Activated T-helper 2 cell treated with anti-CD3 and anti-CD28 coated beads, Interferon-gamma antibody, Interleukin-2, Interleukin-4, amounts not matched to agents 10 μg/mL and 5 μg/mL and 100 μg/mL, durations not matched to agents 14 hours and 24 hours and 36 hours (primary cell): ENCODE measurements around the gene DCX. TPM values are rescaled to one million over a fixed set of nuclear protein-coding genes. Genes with fewer than 3 reads are reported as not detected.

ENCODE experiments used
- DNase-seq: peaks from one replicate; pipeline ENCODE4 v3.0.0; 2021; ENCODE audit warnings: low spot score
- H3K27ac Mint-ChIP-seq: one replicate; pipeline ENCODE4 v1.8.0; 2021; ENCODE audit warnings: mixed read lengths
- H3K27me3 Mint-ChIP-seq: one replicate; pipeline ENCODE4 v1.8.0; 2021; ENCODE audit warnings: low read depth, mixed read lengths
- H3K36me3 Mint-ChIP-seq: one replicate; pipeline ENCODE4 v1.8.0; 2021; ENCODE audit warnings: low read depth, mixed read lengths
- H3K4me1 Mint-ChIP-seq: one replicate; pipeline ENCODE4 v1.8.0; 2021; ENCODE audit warnings: low read depth, mixed read lengths
- H3K4me3 Mint-ChIP-seq: one replicate; pipeline ENCODE4 v1.8.0; 2021; ENCODE audit warnings: low read depth, mild to moderate bottlenecking, moderate library complexity, mixed read lengths
- H3K9me3 Mint-ChIP-seq: one replicate; pipeline ENCODE4 v1.8.0; 2021; ENCODE audit warnings: mixed read lengths
- intact Hi-C: fragments of 100-400 bp; cut with micrococcal nuclease; formaldehyde crosslinking; loops from one replicate; pipeline ENCODE4 v1.15.1; 2023
- total RNA-seq: library from RNA; stranded (reverse); gene quantifications from 2 replicates; pipeline ENCODE4 v1.2.3, GENCODE V29; 2022

DCX gene
- total RNA-seq, 1 donor from 2014 or later: not detected

DNA sequence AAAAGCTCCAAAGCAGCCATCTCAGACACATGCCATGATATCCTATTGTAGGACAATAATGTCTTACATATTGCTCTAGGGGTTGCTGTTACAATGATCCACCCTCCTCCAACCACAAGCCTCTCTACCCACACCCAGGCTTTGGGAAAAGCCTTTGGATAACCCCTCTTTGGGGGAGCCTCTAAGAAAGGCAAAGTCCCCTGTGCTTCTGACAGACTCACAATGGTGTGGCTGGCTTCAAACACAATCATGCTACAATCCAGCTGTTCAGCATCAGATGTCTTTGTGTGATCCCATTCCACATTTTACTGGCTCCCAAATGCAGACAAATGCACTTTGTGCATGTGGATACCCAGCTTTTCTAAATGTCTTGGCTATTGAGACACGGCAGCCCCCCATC lies 75.9 kb downstream of the DCX start:
- H3K27ac Mint-ChIP-seq: no peak overlapping the region
- H3K4me1 Mint-ChIP-seq: no peaks in the 10 kb centered on the region
- DNase-seq: no peak
- no peaks in the 10 kb centered on the region for H3K9me3 Mint-ChIP-seq
- H3K36me3 Mint-ChIP-seq: no peaks in the 10 kb centered on the region
- H3K4me3 Mint-ChIP-seq: no peak overlapping the region
- intact Hi-C loops: no loop called here
- no peaks in the 10 kb centered on the region for H3K27me3 Mint-ChIP-seq

DNA sequence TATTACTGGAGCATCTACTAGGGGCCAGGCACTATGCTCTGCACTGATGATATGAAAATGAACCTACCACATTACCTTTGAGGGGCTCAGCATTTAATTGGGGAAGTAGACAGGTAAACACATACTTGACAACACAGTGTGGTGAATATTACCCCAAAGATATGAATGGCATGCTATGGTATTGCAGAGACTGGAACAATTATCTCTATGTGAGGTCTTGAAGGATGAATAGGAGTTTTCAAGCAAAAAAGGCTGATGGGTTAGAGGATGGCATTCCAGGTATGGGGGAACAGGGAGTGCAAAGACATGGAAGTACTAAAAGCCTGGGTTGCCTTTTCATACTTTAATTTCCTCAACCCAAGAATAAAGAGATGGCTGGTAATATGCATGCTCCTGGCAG lies 82.6 kb downstream of the DCX start:
- Mint-ChIP-seq H3K27me3 (no peaks in the 10 kb centered on the region), H3K36me3 (no peaks in the 10 kb centered on the region), H3K4me3 (no peak overlapping the region), H3K9me3 (no peaks in the 10 kb centered on the region), H3K27ac (no peak overlapping the region), H3K4me1 (no peaks in the 10 kb centered on the region)
- DNase-seq: no peak
- intact Hi-C loops: no loop called here

DNA sequence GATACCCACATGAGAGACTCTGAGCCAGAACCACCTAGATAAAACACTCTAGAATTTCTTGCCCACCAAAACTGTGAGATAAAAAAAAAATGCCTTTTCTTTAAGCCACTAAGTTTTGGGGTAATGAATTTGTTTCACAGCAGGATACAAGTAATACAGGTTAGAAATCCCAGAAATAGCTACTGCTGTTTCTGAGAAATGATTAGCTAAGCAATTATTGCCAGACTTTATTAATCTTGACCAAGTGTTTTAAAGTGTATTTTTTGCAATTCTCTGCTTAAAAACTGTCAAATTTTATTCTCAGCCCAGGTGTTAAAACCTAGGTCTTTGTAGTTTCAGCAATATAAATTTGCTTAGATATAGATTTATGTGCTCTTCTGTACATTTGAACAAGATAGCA lies 83.1 kb downstream of the DCX start:
- Mint-ChIP-seq H3K27ac (no peak overlapping the region), H3K9me3 (no peaks in the 10 kb centered on the region), H3K36me3 (no peaks in the 10 kb centered on the region), H3K4me1 (no peaks in the 10 kb centered on the region), H3K4me3 (no peak overlapping the region), H3K27me3 (no peaks in the 10 kb centered on the region)
- intact Hi-C loops: no loop called here
- DNase-seq: no peak

DNA sequence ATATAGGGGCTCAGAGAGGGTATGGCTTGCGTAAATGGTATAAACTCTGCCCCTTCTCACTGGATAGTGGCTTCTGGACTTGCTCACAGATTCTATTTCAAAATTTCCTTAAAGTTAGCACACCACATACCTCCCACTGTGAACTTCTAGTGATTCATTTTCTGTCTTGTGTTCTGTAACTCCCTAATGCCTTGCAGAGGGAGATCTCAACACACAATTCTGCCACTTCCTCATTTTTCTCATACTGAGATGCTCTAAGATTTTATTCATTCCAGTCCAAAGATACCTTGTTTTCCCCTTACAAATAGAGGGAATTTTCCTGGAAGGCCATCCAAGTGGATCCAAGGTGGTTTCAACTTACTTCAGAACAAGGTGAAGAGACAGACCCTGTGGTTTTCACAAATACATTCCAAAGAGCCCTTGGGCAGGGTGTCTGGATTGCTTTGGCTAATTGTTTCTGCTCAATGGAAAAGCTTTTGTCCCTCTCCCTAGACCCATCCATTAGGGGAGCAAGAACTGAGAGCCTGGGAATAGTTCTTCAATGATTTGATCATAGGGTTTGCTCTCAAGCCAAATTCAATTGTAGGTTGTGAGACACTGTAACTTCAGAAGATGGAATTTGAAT lies 89.6 kb downstream of the DCX start:
- Mint-ChIP-seq H3K4me3 (no peak overlapping the region), H3K27ac (no peak overlapping the region), H3K4me1 (no peaks in the 10 kb centered on the region)

DNA sequence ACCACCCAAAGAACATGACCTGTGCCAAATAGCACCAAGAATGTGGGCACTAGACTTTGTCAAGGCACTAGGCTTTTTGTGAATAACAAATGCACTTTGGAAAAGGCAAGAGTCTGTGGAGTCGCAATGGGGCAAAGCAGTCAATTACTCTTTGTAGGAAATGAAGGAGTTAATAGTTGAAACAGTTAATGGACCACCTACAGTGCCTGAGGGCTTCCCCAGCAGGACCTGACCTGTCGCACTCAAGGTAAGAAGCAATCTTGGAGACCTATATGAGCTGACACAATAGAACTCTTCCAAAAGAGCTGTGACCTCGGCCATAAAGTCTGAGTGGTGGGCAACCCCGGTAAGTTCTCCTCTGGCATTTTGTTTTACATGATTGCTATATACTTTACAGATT lies 92.5 kb downstream of the DCX start:
- intact Hi-C loops: no loop called here
- no peaks in the 10 kb centered on the region for H3K36me3 Mint-ChIP-seq
- no peak overlapping the region for H3K4me3 Mint-ChIP-seq
- no peaks in the 10 kb centered on the region for H3K9me3 Mint-ChIP-seq
- no peaks in the 10 kb centered on the region for H3K27me3 Mint-ChIP-seq
- H3K4me1 Mint-ChIP-seq: no peaks in the 10 kb centered on the region
- DNase-seq: no peak
- H3K27ac Mint-ChIP-seq: no peak overlapping the region

More for the DNA sequence above, 89.6 kb downstream of the DCX start:
- Mint-ChIP-seq H3K27me3 (no peaks in the 10 kb centered on the region), H3K36me3 (no peaks in the 10 kb centered on the region), H3K9me3 (no peaks in the 10 kb centered on the region)
- intact Hi-C loops: no loop called here
- no peak for DNase-seq

DNA sequence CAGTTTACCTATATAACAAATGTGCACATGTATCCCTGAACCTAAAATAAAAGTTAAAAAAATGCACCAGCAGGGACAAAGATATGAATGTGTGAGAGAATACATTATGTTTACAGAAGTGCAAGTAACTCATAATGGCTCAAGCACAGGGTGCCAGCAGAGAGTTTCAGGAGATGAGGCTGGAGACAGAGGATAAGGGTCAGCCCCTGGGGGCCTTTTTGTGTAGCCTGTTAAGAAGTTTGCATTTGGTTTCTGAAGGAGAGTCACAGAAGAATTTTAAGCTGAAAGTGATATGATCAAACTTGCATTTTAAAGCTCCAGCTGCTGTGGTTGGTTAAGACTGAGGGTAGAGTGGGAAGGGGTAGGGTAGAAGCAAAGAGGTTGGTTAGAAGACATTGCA lies 93.1 kb downstream of the DCX start:
- Mint-ChIP-seq H3K36me3 (no peaks in the 10 kb centered on the region), H3K9me3 (no peaks in the 10 kb centered on the region), H3K4me1 (no peaks in the 10 kb centered on the region), H3K4me3 (no peak overlapping the region), H3K27me3 (no peaks in the 10 kb centered on the region), H3K27ac (no peak overlapping the region)
- intact Hi-C loops: no loop called here
- no peak for DNase-seq

DNA sequence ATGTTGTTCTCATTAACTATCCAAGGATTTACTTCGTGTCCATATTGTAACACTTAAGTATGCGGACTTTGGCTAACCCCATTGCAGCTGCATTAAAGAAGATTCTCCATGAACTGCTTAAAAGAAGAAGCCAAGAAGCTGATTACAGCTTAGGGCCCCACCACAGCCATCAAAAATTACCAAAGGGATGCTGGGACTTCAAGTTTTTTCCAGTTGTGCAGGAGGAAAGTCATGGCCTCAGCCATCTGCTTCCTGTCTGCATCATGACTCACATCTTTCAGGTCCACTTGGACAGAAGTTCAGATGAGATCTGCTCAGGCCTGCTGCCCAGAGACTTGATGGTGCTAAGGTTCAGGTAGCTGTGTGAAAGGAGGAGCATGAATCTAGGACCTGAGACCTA lies 102.9 kb downstream of the DCX start:
- Mint-ChIP-seq H3K27ac (no peak overlapping the region), H3K4me1 (no peaks in the 10 kb centered on the region), H3K36me3 (no peaks in the 10 kb centered on the region), H3K4me3 (no peak overlapping the region), H3K9me3 (no peaks in the 10 kb centered on the region), H3K27me3 (no peaks in the 10 kb centered on the region)
- intact Hi-C loops: no loop called here
- no peak for DNase-seq

DNA sequence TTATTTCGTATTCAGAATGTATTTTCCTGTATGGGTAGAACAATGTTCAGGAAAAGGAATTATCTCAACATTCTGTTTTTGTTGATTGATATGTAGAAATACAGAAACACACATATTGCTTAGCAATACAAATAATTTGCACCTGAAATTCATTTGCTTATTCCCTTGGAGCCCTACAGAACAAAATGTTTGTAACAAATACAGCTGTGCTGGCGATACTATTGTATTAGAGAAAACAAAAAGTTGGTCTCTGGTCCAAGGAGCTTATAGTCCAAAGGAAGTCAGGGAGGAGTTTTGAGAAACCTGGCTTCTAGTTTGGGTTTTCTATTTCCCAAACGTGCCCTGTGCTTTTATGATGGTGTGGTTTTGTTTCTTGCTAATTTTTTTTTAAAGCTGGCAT lies 104.0 kb downstream of the DCX start:
- Mint-ChIP-seq H3K27me3 (no peaks in the 10 kb centered on the region), H3K4me1 (no peaks in the 10 kb centered on the region)

DNA sequence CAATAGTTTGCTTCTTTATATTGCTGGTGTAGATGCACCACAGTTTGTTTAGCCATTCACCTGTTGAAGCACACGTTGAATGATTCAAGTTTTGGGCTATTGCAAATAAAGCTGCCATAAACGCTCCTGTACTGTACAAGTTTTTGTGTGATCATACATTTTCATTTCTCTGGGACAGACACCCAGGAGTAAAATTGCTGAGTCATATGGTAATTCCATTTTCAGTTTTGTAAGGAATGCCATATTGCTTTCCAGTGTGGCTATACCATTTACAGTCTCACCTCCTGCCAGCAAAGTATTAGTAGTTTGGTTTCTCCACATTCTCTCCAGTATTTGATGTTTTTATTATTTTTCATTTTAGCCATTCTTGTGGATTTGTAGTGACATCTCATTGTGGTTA lies 109.7 kb downstream of the DCX start:
- Mint-ChIP-seq H3K36me3 (no peaks in the 10 kb centered on the region), H3K4me1 (no peaks in the 10 kb centered on the region), H3K27me3 (no peaks in the 10 kb centered on the region), H3K27ac (no peak overlapping the region), H3K4me3 (no peak overlapping the region), H3K9me3 (no peaks in the 10 kb centered on the region)
- DNase-seq: no peak
- intact Hi-C loops: no loop called here

More for the DNA sequence above, 104.0 kb downstream of the DCX start:
- no peaks in the 10 kb centered on the region for H3K36me3 Mint-ChIP-seq
- no peak overlapping the region for H3K4me3 Mint-ChIP-seq
- intact Hi-C loops: no loop called here
- no peak overlapping the region for H3K27ac Mint-ChIP-seq
- H3K9me3 Mint-ChIP-seq: no peaks in the 10 kb centered on the region
- no peak for DNase-seq

DNA sequence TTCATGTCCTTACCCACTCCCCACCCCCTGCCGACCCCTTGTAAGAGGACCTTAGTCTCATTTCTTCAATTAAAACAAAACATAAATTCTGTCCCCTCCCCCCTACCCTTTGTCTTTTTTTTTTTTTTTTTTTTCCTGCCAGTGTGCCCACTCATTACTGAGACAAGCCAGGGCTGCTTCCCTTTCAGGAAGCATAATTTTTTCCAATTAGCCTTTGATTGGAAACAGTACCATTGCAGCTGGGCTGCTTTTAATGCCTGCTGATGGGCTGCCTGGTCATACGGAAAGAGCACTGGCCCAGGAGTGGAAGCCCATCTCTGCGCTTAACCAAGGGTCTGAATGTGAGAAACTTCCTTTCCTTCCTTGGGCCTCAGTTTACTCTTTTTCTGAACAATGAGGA lies 123.2 kb downstream of the DCX start:
- intact Hi-C loops: no loop called here
- Mint-ChIP-seq H3K9me3 (no peaks in the 10 kb centered on the region), H3K36me3 (no peaks in the 10 kb centered on the region), H3K4me3 (no peak overlapping the region), H3K27me3 (no peaks in the 10 kb centered on the region), H3K27ac (no peak overlapping the region), H3K4me1 (no peaks in the 10 kb centered on the region)
- no peak for DNase-seq

DNA sequence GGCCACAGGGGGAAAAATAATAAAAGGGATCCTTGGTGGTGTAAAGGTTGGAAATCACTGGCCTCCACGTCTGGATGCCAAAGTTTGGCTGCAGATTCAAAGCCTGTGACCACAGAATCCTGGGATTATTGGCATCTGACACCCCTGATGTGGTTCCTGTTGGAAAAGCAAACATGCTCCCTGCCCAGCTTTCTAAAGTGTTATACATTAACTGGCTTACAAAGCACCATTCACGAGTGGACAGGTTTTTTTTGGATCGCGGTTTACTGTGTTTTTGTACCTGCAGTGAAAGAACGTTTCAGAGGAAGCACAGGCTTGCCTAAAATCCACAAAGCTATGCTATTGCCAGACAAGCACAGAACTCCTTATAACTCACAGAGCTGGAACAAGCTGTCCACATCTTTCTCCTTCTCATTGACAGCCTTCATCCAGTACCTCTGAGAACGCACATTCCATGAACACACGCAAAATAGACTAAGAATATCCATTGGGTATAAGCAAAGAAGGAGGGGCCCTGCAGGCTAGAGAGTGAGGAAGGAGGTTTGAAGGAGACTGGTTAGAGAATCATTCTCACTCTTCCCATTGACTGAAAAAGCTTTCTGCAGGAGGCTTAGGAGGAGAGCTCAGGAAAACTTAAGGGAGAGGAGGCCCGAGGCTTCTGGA lies 127.2 kb downstream of the DCX start:
- Mint-ChIP-seq H3K36me3 (no peaks in the 10 kb centered on the region), H3K27me3 (no peaks in the 10 kb centered on the region), H3K27ac (no peak overlapping the region), H3K4me3 (no peak overlapping the region), H3K4me1 (no peaks in the 10 kb centered on the region), H3K9me3 (no peaks in the 10 kb centered on the region)
- DNase-seq: no peak
- intact Hi-C loops: no loop called here

DNA sequence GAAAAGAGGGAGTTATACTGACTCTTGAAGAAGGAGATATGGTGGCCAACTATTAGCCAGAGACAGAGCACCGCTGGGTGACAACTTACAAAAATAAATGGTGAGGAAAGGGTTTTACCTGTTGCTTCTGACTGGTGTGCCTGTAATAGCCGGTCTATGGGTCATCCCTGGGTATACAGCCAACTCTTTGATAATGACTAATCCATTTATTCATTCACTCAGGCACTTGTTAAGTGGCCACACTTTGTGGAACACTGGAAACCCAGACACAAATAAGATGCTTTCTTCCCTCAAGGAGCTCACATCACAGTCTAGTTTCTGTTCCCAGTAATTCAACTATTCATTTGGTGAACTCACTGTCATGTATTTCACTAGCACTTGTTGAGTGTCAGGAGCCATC lies 128.5 kb downstream of the DCX start:
- H3K4me1 Mint-ChIP-seq: no peaks in the 10 kb centered on the region
- H3K36me3 Mint-ChIP-seq: no peaks in the 10 kb centered on the region
- no peak overlapping the region for H3K27ac Mint-ChIP-seq
- H3K9me3 Mint-ChIP-seq: no peaks in the 10 kb centered on the region
- no peaks in the 10 kb centered on the region for H3K27me3 Mint-ChIP-seq
- intact Hi-C loops: no loop called here
- no peak overlapping the region for H3K4me3 Mint-ChIP-seq
- no peak for DNase-seq

DNA sequence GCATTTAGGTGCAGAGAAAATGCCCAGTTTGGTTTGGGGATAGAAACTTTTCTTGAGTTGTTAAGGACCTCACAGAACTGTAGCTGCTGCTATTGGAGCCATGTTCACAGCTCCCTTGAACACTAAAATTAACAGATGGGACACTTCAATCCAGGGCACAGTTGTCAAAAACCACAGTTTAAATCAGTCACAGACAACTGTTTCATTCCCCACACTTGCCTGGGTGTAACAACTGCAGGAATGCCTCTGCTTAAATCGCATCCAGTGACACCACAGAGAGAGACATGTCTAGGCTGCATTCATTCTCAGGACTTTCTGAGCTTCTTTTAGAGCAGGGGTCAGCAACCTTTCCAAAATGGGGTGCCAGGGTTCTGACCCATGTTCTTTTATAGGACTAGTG lies 129.0 kb downstream of the DCX start:
- Mint-ChIP-seq H3K27me3 (no peaks in the 10 kb centered on the region), H3K4me1 (no peaks in the 10 kb centered on the region), H3K36me3 (no peaks in the 10 kb centered on the region), H3K4me3 (no peak overlapping the region), H3K27ac (no peak overlapping the region), H3K9me3 (no peaks in the 10 kb centered on the region)
- intact Hi-C loops: no loop called here
- no peak for DNase-seq

DNA sequence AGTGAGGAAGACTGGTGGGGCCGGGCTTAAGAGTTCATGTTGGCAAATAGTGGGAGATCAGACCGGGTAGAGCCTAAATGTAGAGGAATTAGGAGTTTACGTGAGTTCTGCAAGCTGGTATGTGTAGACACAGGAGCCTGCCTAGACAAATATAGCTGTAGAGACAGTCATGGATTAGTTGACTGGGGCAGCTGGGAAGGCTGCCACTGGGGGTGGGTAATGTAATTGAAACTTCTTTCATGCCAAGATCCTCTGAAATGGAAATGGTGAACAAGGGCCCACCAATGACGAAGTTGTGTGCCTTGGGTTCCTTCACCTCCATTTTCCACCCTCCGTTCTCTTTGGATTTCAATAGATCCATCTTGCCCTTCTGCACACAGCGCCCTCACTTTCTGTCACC lies 129.9 kb downstream of the DCX start:
- Mint-ChIP-seq H3K9me3 (no peaks in the 10 kb centered on the region), H3K4me3 (no peak overlapping the region), H3K27me3 (no peaks in the 10 kb centered on the region), H3K27ac (no peak overlapping the region), H3K36me3 (no peaks in the 10 kb centered on the region), H3K4me1 (no peaks in the 10 kb centered on the region)
- no peak for DNase-seq
- intact Hi-C loops: no loop called here
